Measurements from ENCODE around the gene ISG15. TPM values are rescaled to one million over a fixed set of nuclear protein-coding genes. Genes with fewer than 3 reads are reported as not detected.

ISG15 gene
- total and polyA plus RNA-seq, 2 of the 13 experiments (the other 11 are each of a cell fraction or from before 2014, with no cell fraction given), result 42.1 to 54.9 TPM

DNA sequence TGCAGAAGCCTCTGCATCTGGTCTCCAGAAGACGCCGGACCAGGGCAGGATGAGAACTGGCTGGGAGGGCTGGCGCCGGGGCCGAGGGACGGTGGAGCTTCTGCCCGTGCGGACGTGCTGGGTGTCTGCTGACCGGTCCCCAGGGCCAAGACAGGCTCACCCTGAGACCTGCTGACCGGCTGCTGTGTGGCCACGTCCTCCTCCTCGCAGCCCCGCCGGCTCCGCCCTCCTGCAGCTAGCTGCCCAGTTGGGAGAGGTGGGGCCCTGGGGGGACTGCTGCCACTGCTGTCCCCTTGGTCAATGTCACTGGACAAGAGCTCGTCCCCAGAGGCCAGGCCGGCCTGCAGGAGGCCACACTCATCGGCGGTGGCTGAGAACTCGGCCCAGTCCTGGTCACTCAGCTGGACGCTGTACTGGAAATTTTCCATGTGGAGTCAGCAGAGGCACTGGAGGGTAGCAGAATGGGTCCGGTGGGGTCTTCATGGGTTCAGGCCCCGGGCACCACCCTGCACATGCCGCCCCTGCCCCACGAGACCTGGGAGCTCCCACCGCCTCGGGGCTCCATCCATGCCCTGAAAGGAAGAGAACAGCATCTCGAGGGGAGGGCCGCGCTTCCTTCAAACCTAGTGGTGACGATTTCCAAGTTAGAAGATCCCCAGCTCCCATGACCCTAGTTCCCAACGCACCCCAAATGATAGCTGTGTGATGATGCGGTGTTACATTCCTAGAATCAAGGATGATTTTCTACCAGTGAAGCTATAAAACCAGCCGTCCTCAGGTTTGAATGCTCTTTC lies 32.5 kb upstream of the ISG15 start:
- no peak for DNase-seq (ENCODE audit: low spot score)
- 0 out of 2 replicates have a peak, but pooled peaks have one; percentile 42 for TF ChIP-seq ZBTB7B (CRISPR knock-in tag; IDR thresholded peaks at IDR 0.05)
- peak; percentile 32; the same call in 1 of the 2 replicates for TF ChIP-seq ZNF350 (CRISPR knock-in tag; IDR thresholded peaks at IDR 0.05; ENCODE audit: borderline replicate concordance, low read depth)
- TF ChIP-seq, protein P1, sequence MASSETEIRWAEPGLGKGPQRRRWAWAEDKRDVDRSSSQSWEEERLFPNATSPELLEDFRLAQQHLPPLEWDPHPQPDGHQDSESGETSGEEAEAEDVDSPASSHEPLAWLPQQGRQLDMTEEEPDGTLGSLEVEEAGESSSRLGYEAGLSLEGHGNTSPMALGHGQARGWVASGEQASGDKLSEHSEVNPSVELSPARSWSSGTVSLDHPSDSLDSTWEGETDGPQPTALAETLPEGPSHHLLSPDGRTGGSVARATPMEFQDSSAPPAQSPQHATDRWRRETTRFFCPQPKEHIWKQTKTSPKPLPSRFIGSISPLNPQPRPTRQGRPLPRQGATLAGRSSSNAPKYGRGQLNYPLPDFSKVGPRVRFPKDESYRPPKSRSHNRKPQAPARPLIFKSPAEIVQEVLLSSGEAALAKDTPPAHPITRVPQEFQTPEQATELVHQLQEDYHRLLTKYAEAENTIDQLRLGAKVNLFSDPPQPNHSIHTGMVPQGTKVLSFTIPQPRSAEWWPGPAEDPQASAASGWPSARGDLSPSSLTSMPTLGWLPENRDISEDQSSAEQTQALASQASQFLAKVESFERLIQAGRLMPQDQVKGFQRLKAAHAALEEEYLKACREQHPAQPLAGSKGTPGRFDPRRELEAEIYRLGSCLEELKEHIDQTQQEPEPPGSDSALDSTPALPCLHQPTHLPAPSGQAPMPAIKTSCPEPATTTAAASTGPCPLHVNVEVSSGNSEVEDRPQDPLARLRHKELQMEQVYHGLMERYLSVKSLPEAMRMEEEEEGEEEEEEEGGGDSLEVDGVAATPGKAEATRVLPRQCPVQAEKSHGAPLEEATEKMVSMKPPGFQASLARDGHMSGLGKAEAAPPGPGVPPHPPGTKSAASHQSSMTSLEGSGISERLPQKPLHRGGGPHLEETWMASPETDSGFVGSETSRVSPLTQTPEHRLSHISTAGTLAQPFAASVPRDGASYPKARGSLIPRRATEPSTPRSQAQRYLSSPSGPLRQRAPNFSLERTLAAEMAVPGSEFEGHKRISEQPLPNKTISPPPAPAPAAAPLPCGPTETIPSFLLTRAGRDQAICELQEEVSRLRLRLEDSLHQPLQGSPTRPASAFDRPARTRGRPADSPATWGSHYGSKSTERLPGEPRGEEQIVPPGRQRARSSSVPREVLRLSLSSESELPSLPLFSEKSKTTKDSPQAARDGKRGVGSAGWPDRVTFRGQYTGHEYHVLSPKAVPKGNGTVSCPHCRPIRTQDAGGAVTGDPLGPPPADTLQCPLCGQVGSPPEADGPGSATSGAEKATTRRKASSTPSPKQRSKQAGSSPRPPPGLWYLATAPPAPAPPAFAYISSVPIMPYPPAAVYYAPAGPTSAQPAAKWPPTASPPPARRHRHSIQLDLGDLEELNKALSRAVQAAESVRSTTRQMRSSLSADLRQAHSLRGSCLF (CRISPR knock-in tag; IDR thresholded peaks at IDR 0.05; ENCODE audit: borderline replicate concordance), result no peak
- TF ChIP-seq, protein P2, sequence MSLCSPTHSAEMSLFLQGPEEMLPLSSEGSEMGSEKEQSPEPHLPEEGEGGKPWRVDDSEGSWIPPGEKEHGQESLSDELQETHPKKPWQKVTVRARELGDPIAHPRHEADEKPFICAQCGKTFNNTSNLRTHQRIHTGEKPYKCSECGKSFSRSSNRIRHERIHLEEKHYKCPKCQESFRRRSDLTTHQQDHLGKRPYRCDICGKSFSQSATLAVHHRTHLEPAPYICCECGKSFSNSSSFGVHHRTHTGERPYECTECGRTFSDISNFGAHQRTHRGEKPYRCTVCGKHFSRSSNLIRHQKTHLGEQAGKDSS (CRISPR knock-in tag; IDR thresholded peaks at IDR 0.05; ENCODE audit: borderline replicate concordance, low read depth), result peak; percentile 70; the same call in 1 of the 2 replicates
- TF ChIP-seq, protein P3, sequence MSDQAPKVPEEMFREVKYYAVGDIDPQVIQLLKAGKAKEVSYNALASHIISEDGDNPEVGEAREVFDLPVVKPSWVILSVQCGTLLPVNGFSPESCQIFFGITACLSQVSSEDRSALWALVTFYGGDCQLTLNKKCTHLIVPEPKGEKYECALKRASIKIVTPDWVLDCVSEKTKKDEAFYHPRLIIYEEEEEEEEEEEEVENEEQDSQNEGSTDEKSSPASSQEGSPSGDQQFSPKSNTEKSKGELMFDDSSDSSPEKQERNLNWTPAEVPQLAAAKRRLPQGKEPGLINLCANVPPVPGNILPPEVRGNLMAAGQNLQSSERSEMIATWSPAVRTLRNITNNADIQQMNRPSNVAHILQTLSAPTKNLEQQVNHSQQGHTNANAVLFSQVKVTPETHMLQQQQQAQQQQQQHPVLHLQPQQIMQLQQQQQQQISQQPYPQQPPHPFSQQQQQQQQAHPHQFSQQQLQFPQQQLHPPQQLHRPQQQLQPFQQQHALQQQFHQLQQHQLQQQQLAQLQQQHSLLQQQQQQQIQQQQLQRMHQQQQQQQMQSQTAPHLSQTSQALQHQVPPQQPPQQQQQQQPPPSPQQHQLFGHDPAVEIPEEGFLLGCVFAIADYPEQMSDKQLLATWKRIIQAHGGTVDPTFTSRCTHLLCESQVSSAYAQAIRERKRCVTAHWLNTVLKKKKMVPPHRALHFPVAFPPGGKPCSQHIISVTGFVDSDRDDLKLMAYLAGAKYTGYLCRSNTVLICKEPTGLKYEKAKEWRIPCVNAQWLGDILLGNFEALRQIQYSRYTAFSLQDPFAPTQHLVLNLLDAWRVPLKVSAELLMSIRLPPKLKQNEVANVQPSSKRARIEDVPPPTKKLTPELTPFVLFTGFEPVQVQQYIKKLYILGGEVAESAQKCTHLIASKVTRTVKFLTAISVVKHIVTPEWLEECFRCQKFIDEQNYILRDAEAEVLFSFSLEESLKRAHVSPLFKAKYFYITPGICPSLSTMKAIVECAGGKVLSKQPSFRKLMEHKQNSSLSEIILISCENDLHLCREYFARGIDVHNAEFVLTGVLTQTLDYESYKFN (CRISPR knock-in tag; conservative IDR thresholded peaks at IDR 0.05), result peak; percentile 61
- TF ChIP-seq ZNF761 (CRISPR knock-in tag; conservative IDR thresholded peaks at IDR 0.05), result peak; percentile 67; the same call in 1 of the 2 replicates
- TF ChIP-seq ZNF33A (CRISPR knock-in tag; IDR thresholded peaks at IDR 0.05; ENCODE audit: borderline replicate concordance), result no peak
- 0 out of 2 replicates have a peak, but pooled peaks have one; percentile 47 for TF ChIP-seq SIN3A (IDR thresholded peaks at IDR 0.05; ENCODE audit: borderline replicate concordance, low read depth, low read length)
- TF ChIP-seq ETV5 (CRISPR knock-in tag; IDR thresholded peaks at IDR 0.05; ENCODE audit: borderline replicate concordance), result peak; percentile 7; the same call in 1 of the 2 replicates
- peak; percentile 36; the same call in 1 of the 2 replicates for TF ChIP-seq RXRB (CRISPR knock-in tag; IDR thresholded peaks at IDR 0.05; ENCODE audit: borderline replicate concordance)
- TF ChIP-seq SALL1 (CRISPR knock-in tag; IDR thresholded peaks at IDR 0.05), result peak; percentile 55; the same call in 1 of the 2 replicates

More for the DNA sequence above, 32.5 kb upstream of the ISG15 start:
- no peaks in the 10 kb centered on the region for H3K9me3 ChIP-seq (ENCODE audit: low read length)
- 27% methylated on average over 10 of the region's 35 CpGs for WGBS (ENCODE audit: low lambda C conversion rate)
- H3K36me3 ChIP-seq (replicated peaks in 1 of 2; ENCODE audit: control insufficient read depth in 1 of 2, insufficient read depth in 2 of 2, low read length in 2 of 2), result no peaks in the 10 kb centered on the region
- no TSS peak for BruUV-seq (replicated peaks)
- peak; percentile 49 for ATAC-seq
- H3K4me1 ChIP-seq (ENCODE audit: insufficient read depth, low read length), result peaks cover 52% of the 10 kb centered on the region
- no peaks in the 10 kb centered on the region for H3K79me2 ChIP-seq (ENCODE audit: insufficient read depth, low read length)
- H3K4me2 ChIP-seq (ENCODE audit: low read depth, low read length), result peak overlapping the region; percentile 74
- no peak overlapping the region for H3K27ac ChIP-seq (ENCODE audit: extremely low read length, insufficient read depth, low read length)
- POLR2A ChIA-PET, result interaction anchor here (1.0 to 1.9 kb wide), 2 partner anchors 14 to 19 kb away, joined by 3 to 4 read pairs; partner anchors contain the start of genes HES4 and PLEKHN1
- in situ Hi-C loops (cut with HindIII; ENCODE audit: extremely low pct_ligation_motif_present, low pct_unique_long_range_greater_than_20kb), result no loop called here
- no peak for FAIRE-seq
- no peaks in the 10 kb centered on the region for H4K20me1 ChIP-seq (ENCODE audit: insufficient read depth, low read length)
- H3K4me3 ChIP-seq (replicated peaks in 1 of 3; ENCODE audit: insufficient read depth in 1 of 3, low read depth in 2 of 3, low read length in 3 of 3), result peak overlapping the region; percentile 3 to 70 (median 48); a peak in 4 of 6 replicates
- H3K9ac ChIP-seq (ENCODE audit: insufficient read depth, low read depth, low read length), result peak overlapping the region; percentile 49
- peaks cover 22 to 54% of the 10 kb centered on the region in 2 experiments for H3K27me3 ChIP-seq (ENCODE audit: control insufficient read depth in 1 of 2, insufficient read depth in 2 of 2, low read length in 2 of 2)
- H2AFZ ChIP-seq (ENCODE audit: low read length), result no peak overlapping the region
- CTCF ChIA-PET (ENCODE audit: low intra/inter-chr PET ratio, low total read pairs), result no interaction called here
- intact Hi-C loops (cut with micrococcal nuclease; ENCODE audit: unreplicated experiment), result no loop called here

Data from HepG2 (cell line).